IMR-90 (cell line): Measurements from ENCODE around the gene CFAP299. TPM values are rescaled to one million over a fixed set of nuclear protein-coding genes. Genes with fewer than 3 reads are reported as not detected.

ENCODE experiments used
- ATAC-seq: fragments of 200-7000 bp; cut with Tn5 transposase; 2 replicates; pipeline ENCODE4 v1.9.1; 2020; ENCODE audit warnings: low read depth, mild to moderate bottlenecking, moderate library complexity
- BruUV-seq: library from RNA; stranded (reverse); fragments of 400-500 nt; replicated peaks from 2 replicates; lab custom pipeline; 2021; lab: Mats Ljungman, UMichigan
- CTCF ChIA-PET: fragments of 300-600 bp; formaldehyde crosslinking; extraction: SDS; loops from one replicate; lab custom pipeline; 2021; ENCODE audit warnings: antibody characterized with exemption; lab: Yijun Ruan, JAX
- POLR2A ChIA-PET: fragments of 300-600 bp; sonication (Branson Sonifier 250); formaldehyde crosslinking; loops from one replicate; lab custom pipeline; 2022; ENCODE audit warnings: antibody characterized with exemption; ENCODE audit not compliant: unreplicated experiment; lab: Charles Lee
- DNase-seq: peaks from one replicate; pipeline ENCODE4 v3.0.0; 2013
- H2AFZ ChIP-seq: replicated peaks from 2 replicates; pipeline ENCODE3; 2013; ENCODE audit warnings: low read length, mild to moderate bottlenecking; ENCODE audit not compliant: poor library complexity
- H2AK5ac ChIP-seq: 2 replicates; pipeline ENCODE4 v1.6.1; 2013; ENCODE audit warnings: low read depth, low read length, inconsistent platforms
- H2AK9ac ChIP-seq: replicated peaks from 2 replicates; pipeline ENCODE3; 2013; ENCODE audit warnings: mild to moderate bottlenecking, low read depth, low read length, moderate library complexity; ENCODE audit not compliant: poor library complexity
- H2BK120ac ChIP-seq: 2 replicates; pipeline ENCODE4 v1.6.1; 2013; ENCODE audit warnings: low read depth, low read length, inconsistent platforms
- H2BK15ac ChIP-seq: 3 replicates; pipeline ENCODE4 v1.6.1; 2013; ENCODE audit warnings: low read depth, low read length, inconsistent platforms
- H2BK20ac ChIP-seq: 2 replicates; pipeline ENCODE4 v1.6.1; 2013; ENCODE audit warnings: low read depth, mild to moderate bottlenecking, inconsistent platforms, low read length, moderate library complexity
- H2BK5ac ChIP-seq: 2 replicates; pipeline ENCODE4 v1.6.1; 2013; ENCODE audit warnings: mild to moderate bottlenecking, low read depth, low read length, inconsistent platforms; ENCODE audit not compliant: poor library complexity, severe bottlenecking
- H3K14ac ChIP-seq: replicated peaks from 2 replicates; pipeline ENCODE4 v1.6.1; 2013; ENCODE audit warnings: low read depth, low read length, inconsistent platforms
- H3K18ac ChIP-seq: 2 replicates; pipeline ENCODE4 v1.6.1; 2013; ENCODE audit warnings: low read depth, low read length, control low read depth
- H3K23ac ChIP-seq: 2 replicates; pipeline ENCODE4 v1.6.1; 2013; ENCODE audit warnings: low read depth, low read length, inconsistent platforms
- H3K27ac ChIP-seq: 2 replicates; pipeline ENCODE4 v1.5.1; 2013; ENCODE audit warnings: mild to moderate bottlenecking, control low read depth, low read length; ENCODE audit not compliant: insufficient read depth
- H3K27me3 ChIP-seq: 2 replicates; pipeline ENCODE4 v1.6.1; 2013; ENCODE audit warnings: low read length; ENCODE audit not compliant: control insufficient read depth, insufficient read depth
- H3K36me3 ChIP-seq: 2 replicates; pipeline ENCODE4 v1.6.1; 2013; ENCODE audit warnings: low read length, mixed read lengths; ENCODE audit not compliant: control insufficient read depth, insufficient read depth
- H3K4ac ChIP-seq: 2 replicates; pipeline ENCODE4 v1.6.1; 2013; ENCODE audit warnings: low read depth, low read length, inconsistent platforms
- H3K4me1 ChIP-seq: 2 replicates; pipeline ENCODE4 v1.6.1; 2013; ENCODE audit warnings: low read length, mixed read lengths; ENCODE audit not compliant: control insufficient read depth, insufficient read depth
- H3K4me2 ChIP-seq: 2 replicates; pipeline ENCODE4 v1.6.1; 2013; ENCODE audit warnings: low read depth, mild to moderate bottlenecking, control low read depth, low read length, moderate library complexity
- H3K4me3 ChIP-seq: 2 replicates; pipeline ENCODE4 v1.5.1; 2013; ENCODE audit warnings: low read depth, mild to moderate bottlenecking, control low read depth, low read length, moderate library complexity; ENCODE audit not compliant: insufficient read depth
- H3K56ac ChIP-seq: 2 replicates; pipeline ENCODE4 v1.6.1; 2013; ENCODE audit warnings: low read length, inconsistent platforms; ENCODE audit not compliant: insufficient read depth; ENCODE audit errors: extremely low read depth
- H3K79me1 ChIP-seq, 2 experiments: 2 replicates each; pipeline ENCODE4 v1.6.1; 2013; ENCODE audit warnings: low read length in 2 of 2, inconsistent platforms in 1 of 2, low read depth in 1 of 2
- H3K9ac ChIP-seq: 2 replicates; pipeline ENCODE4 v1.6.1; 2013; ENCODE audit warnings: low read depth, low read length, control low read depth
- H3K9me1 ChIP-seq: 2 replicates; pipeline ENCODE4 v1.6.1; 2013; ENCODE audit warnings: low read length, inconsistent platforms; ENCODE audit not compliant: insufficient read depth
- H3K9me3 ChIP-seq: 2 replicates; pipeline ENCODE4 v1.6.1; 2013; ENCODE audit warnings: low read length; ENCODE audit not compliant: control insufficient read depth, insufficient read depth
- H4K20me1 ChIP-seq: 2 replicates; pipeline ENCODE4 v1.6.1; 2013; ENCODE audit warnings: low read length, inconsistent platforms; ENCODE audit not compliant: insufficient read depth
- H4K5ac ChIP-seq: 2 replicates; pipeline ENCODE4 v1.6.1; 2013; ENCODE audit warnings: mild to moderate bottlenecking, low read depth, low read length, control low read depth
- H4K8ac ChIP-seq, 2 experiments: 2 replicates each; pipeline ENCODE4 v1.6.1; 2013; ENCODE audit warnings: low read depth in 2 of 2, low read length in 2 of 2, control low read depth in 1 of 2, inconsistent platforms in 1 of 2
- H4K91ac ChIP-seq: 2 replicates; pipeline ENCODE4 v1.6.1; 2013; ENCODE audit warnings: low read depth, low read length, inconsistent platforms; ENCODE audit not compliant: insufficient read depth
- CHD1 ChIP-seq: IDR thresholded peaks from 2 replicates; pipeline ENCODE4 v1.6.1; 2012; ENCODE audit warnings: low read depth, low read length, improper control_type of control experiment
- NFE2L2 ChIP-seq: fragments of 150-350 bp; IDR thresholded peaks from 2 replicates; pipeline ENCODE4 v1.6.1; 2016; ENCODE audit warnings: low read depth, mild to moderate bottlenecking, low read length
- RAD21 ChIP-seq: IDR thresholded peaks from 2 replicates; pipeline ENCODE4 v1.6.1; 2012; ENCODE audit warnings: low read length, improper control_type of control experiment
- RFX5 ChIP-seq: IDR thresholded peaks from 2 replicates; pipeline ENCODE4 v1.8.0; 2012; ENCODE audit warnings: low read depth, mild to moderate bottlenecking, low read length, moderate library complexity
- SMC3 ChIP-seq: fragments of 150-350 bp; IDR thresholded peaks from 2 replicates; pipeline ENCODE4 v1.6.1; 2016; ENCODE audit warnings: low read depth, mild to moderate bottlenecking, antibody characterized with exemption, low read length, moderate library complexity
- WGBS, 2 experiments: methylation state at CpG; one replicate each; pipeline versions ENCODE4 v1.1.5 to v1.1.7; 2013; ENCODE audit warnings: missing lambda C conversion rate in 2 of 2; ENCODE audit not compliant: insufficient read length in 1 of 2; ENCODE audit errors: extremely low coverage in 2 of 2; 5-methylcytosine and 5-hydroxymethylcytosine counted together
- dilution Hi-C: fragments of 300-500 bp; cut with HindIII; formaldehyde crosslinking; loops from one replicate; pipeline ENCODE4 v1.14.3; 2018; ENCODE audit warnings: low sequenced_read_pairs; ENCODE audit not compliant: unreplicated experiment
- in situ Hi-C: fragments of 300-500 bp; cut with MboI; formaldehyde crosslinking; loops from 3 replicates; pipeline ENCODE4 v1.14.3; 2019; ENCODE audit warnings: low sequenced_read_pairs, inconsistent platforms, mixed read lengths
- intact Hi-C: fragments of 100-400 bp; cut with micrococcal nuclease; formaldehyde crosslinking; loops from 2 replicates; pipeline ENCODE4 v1.10.0; 2022
- polyA plus RNA-seq, 3 experiments: library from polyadenylated mRNA; depleted of rRNA; stranded (reverse); fragments of >200 nt; gene quantifications; 2 replicates each; pipeline ENCODE4 v1.2.3, GENCODE V29; 2012; ENCODE audit warnings: low replicate concordance in 1 of 3
- total RNA-seq: library from RNA; depleted of rRNA; stranded (reverse); fragments of >200 nt; gene quantifications from 2 replicates; pipeline ENCODE4 v1.2.3, GENCODE V29; 2012

Gene CFAP299
- total and polyA plus RNA-seq, 2 of the 4 experiments (the other 2 are of a cell fraction), result 1.0 to 1.1 TPM

GRCh38 chr4:80931631-80932081, 596.1 kb downstream of the CFAP299 start:
- Histone ChIP-seq H3K14ac (no peak overlapping the region), H3K4me2 (no peak overlapping the region), H3K27me3 (no peaks in the 10 kb centered on the region), H3K36me3 (no peaks in the 10 kb centered on the region), H3K9me1 (no peaks in the 10 kb centered on the region), H4K20me1 (no peaks in the 10 kb centered on the region), H3K56ac (no peak overlapping the region), H2AK5ac (no peak overlapping the region), H2AFZ (no peak overlapping the region), H3K79me1 (no peaks in the 10 kb centered on the region), H3K9ac (no peak overlapping the region), H3K4me1 (no peaks in the 10 kb centered on the region), H3K9me3 (no peaks in the 10 kb centered on the region), H3K4ac (no peak overlapping the region), H3K18ac (no peak overlapping the region), H3K23ac (no peak overlapping the region), H3K27ac (no peak overlapping the region), H4K91ac (no peak overlapping the region), H2BK20ac (no peak overlapping the region), H4K8ac (no peak overlapping the region), H2BK120ac (no peak overlapping the region), H2BK5ac (no peak overlapping the region), H2AK9ac (no peak overlapping the region), H3K4me3 (no peak overlapping the region), H4K5ac (no peak overlapping the region), H2BK15ac (no peak overlapping the region)
- ATAC-seq (no peak), DNase-seq (no peak)
- intact Hi-C loops (no loop called here), in situ Hi-C loops (no loop called here), dilution Hi-C loops (no loop called here)
- ChIA-PET CTCF (no interaction called here), POLR2A (no interaction called here)
- BruUV-seq, result no TSS peak
- no CpG with 5 or more reads among the region's 4 CpGs for WGBS, 2 experiments
- TF ChIP-seq RFX5 (no peak), NFE2L2 (no peak), CHD1 (no peak), RAD21 (no peak), SMC3 (no peak)
